GM21529 (cell line): ENCODE data around the gene IFT22.
"Not testable (repeated sequence)": the region's sequence is repeated elsewhere in the genome, so short reads cannot be mapped to it uniquely, and the experiment has no call there.

ENCODE experiments used
- ATAC-seq: cut with Tn5 transposase; IDR thresholded peaks from one replicate; pipeline ENCODE4 v1.9.1; 2021; ENCODE audit not compliant: unreplicated experiment

Gene IFT22

DNA sequence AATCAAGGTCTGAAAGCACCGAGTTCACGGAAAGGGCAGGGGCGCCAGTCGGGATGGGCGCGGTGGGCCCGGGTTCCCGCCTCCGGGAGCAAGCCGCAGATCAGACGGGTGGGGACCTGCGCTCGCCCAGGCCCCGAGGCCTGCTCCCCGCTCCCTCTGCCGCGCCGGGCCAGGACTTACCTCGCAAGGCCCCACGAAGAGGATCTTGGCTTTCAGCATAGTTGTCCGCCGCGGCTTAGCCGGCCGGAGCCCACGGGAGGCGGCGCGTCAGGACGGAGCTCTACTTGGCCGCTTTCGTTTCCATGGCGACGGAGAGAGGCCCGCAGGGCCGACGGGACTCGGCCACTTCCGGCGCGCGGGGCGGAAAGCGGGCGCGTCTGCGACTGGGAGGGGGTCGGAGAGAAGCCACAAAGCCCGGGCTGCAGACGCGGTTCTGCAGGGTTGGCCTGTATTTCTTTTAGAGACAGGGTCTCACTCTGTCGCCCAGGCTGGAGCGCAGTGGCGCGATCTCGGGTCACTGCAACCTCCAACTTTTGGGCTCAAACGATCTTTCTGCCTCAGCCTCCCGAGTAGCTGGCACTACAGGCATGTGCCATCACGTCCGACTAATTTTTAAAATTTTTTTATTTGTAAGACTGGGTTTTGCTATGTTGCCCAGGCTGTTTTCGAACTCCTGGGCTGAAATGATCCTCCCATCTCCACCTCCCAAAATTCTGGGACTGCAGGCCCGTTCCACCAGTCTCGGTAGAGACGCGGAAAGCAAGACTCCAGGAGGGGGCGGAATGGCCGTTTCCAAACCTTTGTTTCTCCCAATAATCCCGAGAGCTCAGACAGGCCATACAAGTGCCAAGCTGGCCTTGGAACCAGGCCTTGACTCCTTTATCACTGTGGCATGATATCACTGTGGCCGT lies at the start of gene IFT22:
Gene IFT22, minus strand, starts transcription at position 322 of the 911 bp plus-strand sequence. Its CDS starts 103 bp downstream, at position 219.
- ATAC-seq = peak; percentile 96

- no peak for ATAC-seq
These were observed 49.2 kb upstream of the IFT22 start for GRCh38 chr7:101370836-101371235.

GRCh38 chr7:101368422-101369165 lies 47.0 kb upstream of the IFT22 start:
- no peak for ATAC-seq

DNA sequence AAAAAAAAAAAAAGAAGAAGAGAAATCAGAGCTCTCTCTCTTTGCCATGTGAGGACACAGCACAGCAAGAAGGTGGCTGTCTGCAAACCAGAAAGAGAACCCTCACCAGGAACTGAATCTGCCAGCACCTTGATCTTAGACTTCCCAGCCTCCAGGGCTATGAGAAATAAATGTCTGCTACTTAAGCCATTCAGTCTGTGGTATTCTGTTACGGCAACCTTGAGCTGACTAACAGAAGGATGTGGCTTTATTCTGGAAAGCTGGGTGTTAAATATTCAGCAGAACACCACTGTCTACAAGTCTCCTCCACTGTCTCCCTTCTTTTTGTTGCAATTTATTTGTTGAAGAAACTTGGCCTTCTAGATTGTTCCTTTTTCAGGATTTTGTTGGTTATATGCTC lies 46.1 kb upstream of the IFT22 start:
- ATAC-seq = no peak

GRCh38 chr7:101365956-101366355 lies 44.3 kb upstream of the IFT22 start:
- no peak for ATAC-seq

DNA sequence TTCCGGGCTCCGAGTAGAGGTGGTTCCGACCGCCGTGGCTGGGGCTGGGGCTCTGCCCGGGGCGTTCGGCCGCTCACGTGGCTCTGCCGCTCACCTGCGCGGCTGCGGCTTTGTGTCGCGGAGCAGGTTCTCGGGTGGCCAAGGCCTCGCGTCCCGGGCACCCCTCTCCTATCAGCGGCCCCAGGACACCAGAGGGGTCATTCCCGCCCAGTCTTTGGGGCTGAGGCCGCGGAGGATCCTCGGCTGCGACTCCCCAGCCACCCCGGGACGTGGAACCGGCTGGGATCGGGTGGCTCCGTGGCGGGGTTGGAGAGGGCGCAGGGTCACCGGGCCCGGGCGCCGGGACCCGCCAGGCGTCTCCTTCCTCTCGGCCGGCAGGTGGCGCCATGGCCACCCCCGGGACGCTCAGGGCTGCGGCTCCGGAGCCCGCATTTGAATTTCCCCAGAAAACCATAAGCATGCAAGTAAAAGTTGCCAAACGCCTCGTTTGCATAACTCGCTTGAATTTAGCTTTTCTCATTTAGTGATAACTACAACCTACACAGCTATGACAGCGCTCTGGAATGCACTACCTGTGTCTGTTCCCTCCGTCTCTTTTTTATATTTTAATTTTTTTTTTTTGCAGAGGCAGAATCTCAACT lies 42.2 kb upstream of the IFT22 start:
- no peak for ATAC-seq

- ATAC-seq = no peak
These were observed 41.7 kb upstream of the IFT22 start for GRCh38 chr7:101363196-101363733.

- no peak for ATAC-seq
These were observed 41.0 kb upstream of the IFT22 start, which contains the start of gene COL26A1 for GRCh38 chr7:101362334-101363195. Gene COL26A1 (plus strand): TSS chr7:101362875. CDS start chr7:101363033, 158 bp downstream.

DNA sequence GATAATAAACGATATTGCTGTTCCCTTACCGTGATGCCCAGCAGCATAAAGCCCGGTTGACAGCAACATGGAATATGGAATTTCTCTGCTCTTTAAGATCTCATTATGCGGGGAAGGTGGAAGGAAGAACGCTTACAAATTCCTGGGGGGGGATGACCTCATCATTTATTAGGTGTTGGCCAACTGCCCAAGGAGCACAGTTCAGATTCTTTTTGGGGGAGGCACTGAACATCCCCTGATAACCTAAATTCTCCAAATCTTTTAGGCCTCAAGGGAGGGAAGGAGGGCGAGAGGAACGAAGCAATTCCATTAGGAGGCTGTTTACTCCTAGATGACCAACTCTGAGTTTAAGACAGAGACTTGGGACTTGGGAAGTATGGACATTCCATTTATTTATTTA lies 35.8 kb upstream of the IFT22 start:
- no peak for ATAC-seq

- no peak for ATAC-seq
These were observed 31.3 kb upstream of the IFT22 start for GRCh38 chr7:101352920-101353308.

- ATAC-seq = not testable (repeated sequence)
These were observed 27.7 kb upstream of the IFT22 start for GRCh38 chr7:101349300-101349699.

GRCh38 chr7:101348456-101349067 lies 26.9 kb upstream of the IFT22 start:
- ATAC-seq = not testable (repeated sequence)

DNA sequence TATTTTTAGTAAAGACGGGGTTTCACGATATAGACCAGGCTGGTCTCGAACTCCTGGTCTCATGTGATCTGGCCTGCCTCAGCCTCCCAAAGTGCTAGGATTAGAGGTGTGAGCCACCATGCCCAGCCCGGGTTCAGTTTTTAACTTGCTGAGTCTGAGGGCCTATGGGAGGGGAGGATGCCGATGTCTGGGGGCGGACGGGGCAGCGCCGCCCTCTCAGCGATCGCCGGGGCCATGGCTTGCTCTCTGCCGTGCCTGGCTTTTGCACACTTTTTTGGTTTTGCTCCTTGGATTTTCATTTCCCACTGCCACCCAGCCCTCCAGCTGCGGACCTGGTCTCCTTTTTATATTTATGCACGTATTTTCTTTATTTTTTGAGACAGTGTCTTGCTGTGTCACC lies 25.9 kb upstream of the IFT22 start:
- ATAC-seq = no peak

- ATAC-seq = no peak
These were observed 21.3 kb upstream of the IFT22 start for GRCh38 chr7:101342892-101343291.

DNA sequence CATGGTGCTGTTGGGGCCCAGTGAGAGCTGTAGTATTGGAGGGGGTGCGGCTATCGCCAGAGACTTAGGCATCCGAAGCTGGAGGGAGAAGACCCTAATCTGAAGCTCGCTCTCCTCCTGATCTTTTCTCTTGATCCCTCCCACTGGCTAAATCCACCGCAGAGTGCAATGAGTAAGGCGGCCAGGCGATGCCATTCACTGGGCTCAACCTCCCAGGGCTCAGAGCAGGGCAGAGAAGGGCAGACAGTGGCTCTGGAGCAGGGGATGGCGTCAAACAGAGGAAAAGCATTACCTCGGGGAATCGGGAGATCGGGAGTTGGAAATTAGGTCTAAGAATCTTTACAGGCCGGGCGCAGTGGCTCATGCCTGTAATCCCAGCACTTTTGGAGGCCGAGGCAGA lies 18.8 kb upstream of the IFT22 start:
- no peak for ATAC-seq

GRCh38 chr7:101333912-101334311 lies 12.3 kb upstream of the IFT22 start:
- no peak for ATAC-seq

DNA sequence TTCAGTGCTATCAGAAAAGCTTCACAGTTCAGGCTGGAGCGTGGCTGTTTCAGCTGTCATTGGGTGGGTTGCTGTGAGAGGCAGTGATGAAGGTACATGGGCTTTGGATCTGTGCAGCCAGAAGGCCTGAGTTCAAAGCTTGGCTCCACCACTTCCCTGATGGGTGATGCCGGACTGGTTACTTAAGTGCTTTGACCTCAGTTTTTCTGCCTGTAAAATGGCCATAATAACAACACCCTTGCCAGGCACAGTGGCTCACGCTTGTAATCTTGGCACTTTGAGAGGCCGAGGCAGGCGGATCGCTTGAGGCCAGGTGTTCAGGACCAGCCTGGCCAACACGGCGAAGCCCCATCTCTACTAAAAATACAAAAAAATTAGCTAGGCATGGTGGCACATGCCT lies 10.4 kb upstream of the IFT22 start:
- ATAC-seq = no peak

DNA sequence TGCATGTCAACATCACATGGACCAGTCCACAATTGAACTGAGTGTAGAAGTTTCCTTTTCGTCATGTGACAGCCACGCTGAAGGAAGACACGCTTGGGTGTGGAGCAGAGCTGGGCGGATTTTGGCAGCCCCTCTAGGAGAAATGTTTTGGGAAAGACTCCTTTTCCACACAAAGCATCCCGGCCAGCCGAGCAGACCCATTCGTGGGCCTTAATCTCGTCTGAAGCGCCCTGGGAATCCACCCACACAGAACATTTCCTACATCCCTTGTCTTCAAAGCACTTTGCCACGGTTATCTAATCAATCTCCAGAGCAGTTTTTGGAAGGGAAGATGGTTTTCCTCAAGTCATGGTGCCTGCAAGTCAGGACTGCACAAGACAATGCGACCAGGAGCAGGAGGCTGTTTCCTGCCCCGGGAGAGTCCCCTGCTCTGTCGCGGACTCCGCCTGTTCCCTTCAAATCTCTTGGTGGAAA lies 8.4 kb upstream of the IFT22 start:
- ATAC-seq = no peak

DNA sequence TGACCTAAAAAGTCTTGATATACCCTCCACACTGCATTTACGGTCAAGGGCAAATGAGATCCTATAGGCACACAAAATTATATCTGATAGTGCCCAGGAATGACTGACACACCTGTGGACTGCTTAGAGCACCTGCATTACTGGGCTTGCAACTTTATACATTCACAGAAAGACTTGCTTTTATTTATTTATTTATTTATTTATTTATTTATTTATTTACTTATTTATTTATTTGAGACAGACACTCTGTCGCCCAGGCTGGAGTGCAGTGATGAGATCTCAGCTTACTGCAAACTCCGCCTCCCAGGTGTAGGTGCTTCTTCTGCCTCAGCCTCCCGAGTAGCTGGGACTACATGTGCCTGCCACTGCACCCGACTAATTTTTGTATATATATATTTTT lies 6.5 kb upstream of the IFT22 start:
- no peak for ATAC-seq

GRCh38 chr7:101319401-101319800 lies 2.2 kb downstream of the IFT22 start:
- ATAC-seq = no peak
